Ammon's horn (tissue), 1 donor: Measurements from ENCODE around the gene ZNF581.

Source experiments
- DNase-seq: peaks from one replicate; pipeline ENCODE4 v3.0.0-alpha.2; 2016; ENCODE audit warnings: low spot score

ZNF581 gene

DNA sequence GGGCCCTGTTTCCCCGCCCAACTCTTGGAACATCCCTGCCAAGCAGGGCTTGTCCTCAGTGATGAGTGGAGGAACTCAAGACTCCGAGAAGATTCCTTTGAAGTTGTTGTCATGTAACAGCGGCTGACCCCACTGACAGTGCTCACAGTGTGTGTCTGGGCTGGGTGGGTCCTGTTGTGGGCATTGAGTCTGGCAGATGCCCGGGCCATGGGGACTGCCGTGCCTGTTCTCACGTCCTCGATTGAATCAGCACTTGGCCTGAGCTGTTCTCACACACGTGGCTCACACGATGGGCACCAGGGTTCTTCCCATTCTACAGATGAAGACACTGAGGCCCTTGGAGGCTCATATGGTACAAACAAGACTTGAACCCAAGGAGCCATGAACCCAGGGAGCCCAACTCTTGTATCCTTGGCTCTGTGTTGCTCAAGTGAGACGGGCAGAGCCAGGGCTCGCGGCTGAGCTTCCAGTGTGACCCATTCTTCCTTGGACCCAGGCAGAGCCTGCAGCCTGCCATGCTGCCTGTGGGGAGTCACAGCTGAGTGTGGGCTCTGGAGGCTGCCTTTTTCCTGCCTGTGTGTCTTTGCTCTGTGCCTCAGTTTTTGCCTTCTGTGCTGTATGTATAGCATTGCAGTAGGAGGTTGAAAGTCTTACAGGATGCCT lies 23.0 kb downstream of the ZNF581 start:
- no peak for DNase-seq

DNA sequence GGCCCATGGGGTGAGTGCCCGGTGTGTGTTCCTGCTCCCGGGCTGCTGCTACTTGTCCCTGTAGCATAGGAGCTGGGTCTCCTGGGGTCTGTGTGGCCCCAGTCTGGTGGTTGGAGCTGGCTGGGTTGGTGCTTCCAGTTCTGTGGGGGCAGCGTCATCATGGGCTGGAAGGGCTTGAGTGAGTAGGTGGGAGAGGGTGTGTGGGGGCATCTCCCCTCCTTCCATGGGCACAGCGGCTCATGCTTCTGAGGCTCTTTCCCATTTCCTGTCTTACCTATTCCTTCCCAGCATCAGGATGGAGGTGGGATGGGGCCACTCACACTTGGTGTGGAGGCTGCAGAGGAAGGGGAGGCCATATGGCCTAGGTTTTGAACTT lies 23.5 kb downstream of the ZNF581 start:
- no peak for DNase-seq

DNA sequence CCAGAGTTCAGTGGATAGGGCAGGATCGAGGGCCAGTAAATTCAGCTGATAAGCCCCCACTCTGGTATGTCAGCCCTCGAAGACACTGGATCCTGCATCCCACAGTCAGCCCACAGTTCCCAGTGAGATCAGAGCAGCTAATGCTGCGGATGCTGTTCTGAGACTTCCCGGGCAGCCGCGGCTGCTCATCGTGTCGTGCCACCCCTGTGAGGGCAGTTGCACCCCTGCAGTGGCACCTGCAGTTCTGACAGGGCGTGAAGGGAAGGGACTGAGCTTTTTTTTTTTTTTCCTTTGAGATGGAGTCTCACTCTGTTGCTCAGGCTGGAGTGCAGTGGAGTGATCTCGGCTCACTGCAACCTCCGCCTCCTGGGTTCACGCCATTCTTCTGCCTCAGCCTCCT lies 24.1 kb downstream of the ZNF581 start:
- no peak for DNase-seq

DNA sequence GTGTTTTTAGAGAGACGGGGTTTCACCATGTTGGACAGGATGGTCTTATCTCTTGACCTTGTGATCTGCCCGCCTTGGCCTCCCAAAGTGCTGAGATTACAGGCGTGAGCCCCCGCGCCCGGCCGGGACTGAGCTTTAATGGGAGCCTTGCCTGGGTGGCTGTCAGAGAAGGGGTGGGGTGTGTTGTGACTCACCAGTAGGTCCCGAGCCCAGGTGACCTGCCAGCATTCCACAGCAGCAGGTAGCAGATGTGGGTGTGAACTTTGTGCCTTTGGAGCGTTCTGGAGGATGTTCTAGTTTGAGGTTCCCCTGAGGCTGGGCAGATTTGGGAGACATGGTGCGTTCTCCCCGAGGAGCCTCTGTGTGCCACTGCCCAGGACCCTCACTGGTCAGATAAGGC lies 24.5 kb downstream of the ZNF581 start:
- DNase-seq, result no peak

DNA sequence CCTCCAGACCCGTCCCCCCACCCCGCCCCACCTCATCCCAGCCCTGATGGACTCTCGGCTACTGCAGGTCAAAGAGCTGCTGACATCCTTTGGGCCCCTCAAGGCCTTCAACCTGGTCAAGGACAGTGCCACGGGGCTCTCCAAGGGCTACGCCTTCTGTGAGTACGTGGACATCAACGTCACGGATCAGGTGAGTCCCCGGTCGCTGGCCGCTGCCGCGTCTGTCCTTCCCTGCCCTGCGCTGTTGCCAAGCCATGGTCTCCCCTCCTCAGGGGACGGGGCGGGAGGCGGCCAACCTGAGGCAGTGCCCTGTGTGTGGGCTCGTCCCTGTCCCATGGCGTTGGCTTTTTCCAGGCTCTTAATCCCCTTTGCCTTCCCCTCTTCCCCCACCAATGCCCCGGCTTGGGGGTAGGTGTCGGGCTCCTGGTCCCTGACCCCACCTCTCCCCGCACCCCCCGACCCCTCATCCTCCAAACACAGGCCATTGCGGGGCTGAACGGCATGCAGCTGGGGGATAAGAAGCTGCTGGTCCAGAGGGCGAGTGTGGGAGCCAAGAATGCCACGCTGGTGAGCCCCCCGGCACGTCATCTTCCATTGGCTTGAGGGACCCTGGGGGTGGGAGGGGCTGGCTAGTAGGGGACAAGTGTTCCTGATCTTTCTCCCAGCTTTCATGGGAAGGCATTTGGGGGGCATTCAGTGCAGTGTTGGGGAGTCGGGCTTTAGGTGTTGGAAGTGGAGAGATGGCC lies 25.3 kb downstream of the ZNF581 start:
- no peak for DNase-seq

DNA sequence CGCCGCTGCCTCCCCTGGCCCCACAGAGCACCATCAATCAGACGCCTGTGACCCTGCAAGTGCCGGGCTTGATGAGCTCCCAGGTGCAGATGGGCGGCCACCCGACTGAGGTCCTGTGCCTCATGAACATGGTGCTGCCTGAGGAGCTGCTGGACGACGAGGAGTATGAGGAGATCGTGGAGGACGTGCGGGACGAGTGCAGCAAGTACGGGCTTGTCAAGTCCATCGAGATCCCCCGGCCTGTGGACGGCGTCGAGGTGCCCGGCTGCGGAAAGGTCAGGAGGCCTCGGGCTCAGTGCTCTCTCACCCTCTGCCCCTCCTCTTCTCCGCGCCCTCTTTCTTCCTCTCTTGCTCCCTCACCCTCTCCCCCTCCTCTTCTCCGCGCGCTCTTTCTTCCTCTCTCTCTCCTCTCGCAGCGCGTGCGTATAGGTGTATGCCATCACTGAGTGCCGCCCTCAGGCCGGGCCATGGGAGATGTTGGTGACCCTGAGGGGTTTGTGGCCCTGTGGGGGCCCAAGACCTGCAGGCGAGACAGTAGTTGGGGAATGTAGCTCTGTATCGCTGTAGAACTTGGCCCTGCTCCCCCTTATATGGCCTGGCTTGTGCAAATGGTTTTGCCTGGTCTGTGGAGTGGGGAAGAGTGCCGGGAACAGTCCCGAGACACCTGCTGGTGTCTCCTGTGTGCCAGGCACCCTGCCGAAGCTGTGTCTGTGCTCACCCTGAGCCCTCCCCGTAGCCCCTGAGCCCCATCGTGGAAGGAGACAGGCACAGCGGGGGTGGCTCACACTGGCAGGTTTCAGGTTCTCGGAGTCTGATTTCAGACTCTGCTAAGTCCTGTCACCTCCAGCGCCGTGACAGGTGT lies 26.2 kb downstream of the ZNF581 start:
- DNase-seq, result no peak

DNA sequence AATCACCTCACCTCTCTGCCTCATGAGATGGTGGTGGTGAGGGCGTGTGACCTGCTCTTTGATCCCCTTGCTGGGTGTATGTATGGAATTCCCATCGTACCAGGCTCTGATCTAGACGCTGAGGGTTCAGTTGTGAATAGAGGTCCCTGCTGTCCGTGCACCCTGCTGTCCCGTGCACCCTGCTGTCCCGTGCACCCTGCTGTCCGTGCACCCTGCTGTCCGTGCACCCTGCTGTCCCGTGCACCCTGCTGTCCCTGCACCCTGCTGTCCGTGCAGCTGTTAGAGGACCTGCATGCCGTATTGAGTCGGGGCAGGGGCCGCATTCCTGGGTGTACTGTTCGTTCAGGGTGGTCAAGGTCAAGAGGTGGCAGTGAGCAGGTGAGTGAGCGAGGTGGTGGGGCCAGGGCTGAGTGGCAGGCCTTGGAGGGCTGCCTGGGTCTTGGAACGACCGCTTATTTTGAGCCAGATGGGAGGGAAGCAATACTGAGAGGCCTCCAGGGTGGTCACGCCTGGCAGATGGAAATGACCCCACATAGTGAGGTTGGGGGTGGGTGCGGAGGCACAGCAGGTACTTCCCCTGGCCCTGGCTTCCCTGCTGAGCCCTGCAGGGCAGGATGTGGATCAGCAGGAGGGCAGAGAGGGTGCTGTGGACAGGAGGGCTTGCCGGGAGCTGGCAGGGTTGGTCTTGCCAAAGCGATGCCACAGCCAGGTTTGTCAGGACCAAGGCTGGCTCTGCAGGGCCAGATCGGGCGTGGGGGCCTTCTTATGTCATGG lies 27.0 kb downstream of the ZNF581 start:
- DNase-seq, result peak; percentile 66

DNA sequence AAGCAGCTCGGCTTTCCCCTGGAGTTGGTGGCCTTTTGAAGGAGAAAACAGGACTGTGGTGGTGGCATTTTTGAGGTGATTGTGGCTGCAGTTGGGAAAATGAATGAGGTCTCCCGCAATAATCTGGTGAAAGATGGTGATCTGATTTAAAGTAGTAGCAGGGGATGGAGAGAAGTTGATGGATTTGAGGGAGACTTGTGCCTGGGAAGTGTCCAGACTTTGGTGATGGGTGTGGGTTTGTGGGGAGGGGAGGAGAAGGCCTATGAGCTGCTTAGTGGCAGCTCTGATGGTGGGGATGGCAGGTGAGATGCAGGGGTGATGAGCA lies 27.6 kb downstream of the ZNF581 start:
- no peak for DNase-seq

DNA sequence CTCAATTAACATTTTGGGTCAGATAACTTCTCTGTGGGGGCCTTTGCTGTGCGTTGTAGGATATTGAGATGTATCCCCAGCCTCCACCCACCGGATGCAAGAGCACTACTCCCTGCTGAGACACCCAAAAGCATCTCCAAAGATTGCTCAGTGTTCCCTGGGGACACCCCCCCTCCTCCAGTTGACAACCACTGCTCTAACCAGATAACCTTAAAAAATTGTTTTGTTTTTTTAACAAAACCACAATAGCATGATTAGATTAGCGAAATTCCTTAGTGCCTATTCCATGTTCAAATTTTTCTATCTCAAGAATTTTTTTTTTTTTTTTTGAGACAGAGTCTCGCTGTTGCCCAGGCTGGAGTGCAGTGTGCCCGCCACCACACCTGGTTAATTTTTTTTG lies 29.0 kb downstream of the ZNF581 start:
- DNase-seq, result no peak

DNA sequence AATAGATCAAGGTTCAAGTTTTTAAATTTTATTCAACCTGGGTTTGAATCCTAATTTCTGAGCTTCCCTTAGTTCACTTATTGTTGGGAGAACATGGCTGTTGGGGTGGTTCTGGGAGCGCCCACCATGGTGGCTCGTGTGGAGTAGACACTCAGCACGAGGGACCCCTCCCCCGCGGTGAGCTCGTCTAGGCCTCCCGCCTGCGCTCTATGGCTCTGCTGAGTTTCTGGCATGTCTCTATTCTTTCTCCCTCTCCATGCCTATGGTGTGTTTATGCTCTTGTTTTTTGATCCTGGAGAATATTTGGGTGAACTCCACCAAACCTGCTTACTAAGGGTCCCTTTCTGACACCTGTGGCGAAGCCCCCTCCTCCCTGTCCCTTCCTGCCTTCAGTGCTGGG lies 30.0 kb downstream of the ZNF581 start:
- no peak for DNase-seq

DNA sequence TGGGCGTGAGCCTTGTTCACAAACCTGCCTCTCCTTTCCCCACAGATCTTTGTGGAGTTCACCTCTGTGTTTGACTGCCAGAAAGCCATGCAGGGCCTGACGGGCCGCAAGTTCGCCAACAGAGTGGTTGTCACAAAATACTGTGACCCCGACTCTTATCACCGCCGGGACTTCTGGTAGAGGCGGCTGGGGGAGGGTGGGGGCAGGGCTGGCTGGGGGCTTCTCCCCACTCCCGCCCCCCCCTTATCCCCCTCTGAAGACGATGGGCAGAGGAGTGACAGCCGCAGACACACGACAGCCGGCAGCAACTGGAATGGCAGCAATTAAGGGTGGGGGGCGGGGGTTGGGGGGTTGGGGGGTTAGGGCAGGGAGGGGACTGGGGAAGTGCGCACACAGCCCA lies 30.4 kb downstream of the ZNF581 start:
- DNase-seq, result no peak

DNA sequence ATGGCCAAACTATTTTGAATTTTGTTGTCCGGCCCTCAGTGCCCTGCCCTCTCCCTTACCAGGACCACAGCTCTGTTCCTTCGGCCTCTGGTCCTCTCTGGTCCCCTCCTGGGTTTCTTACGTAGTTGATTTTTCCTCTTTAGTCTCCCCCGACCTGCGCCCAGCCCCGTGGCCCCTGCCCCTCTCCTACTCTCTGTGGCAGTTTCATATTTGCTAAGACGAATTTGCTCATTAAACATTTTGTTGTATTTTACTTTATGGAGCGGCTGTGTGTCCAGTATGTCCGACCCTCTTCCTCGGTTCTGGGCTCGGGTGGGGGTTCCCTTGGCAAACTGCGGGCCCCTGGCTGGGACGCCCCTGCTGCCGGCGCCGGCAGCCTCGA lies 31.0 kb downstream of the ZNF581 start:
- no peak for DNase-seq

DNA sequence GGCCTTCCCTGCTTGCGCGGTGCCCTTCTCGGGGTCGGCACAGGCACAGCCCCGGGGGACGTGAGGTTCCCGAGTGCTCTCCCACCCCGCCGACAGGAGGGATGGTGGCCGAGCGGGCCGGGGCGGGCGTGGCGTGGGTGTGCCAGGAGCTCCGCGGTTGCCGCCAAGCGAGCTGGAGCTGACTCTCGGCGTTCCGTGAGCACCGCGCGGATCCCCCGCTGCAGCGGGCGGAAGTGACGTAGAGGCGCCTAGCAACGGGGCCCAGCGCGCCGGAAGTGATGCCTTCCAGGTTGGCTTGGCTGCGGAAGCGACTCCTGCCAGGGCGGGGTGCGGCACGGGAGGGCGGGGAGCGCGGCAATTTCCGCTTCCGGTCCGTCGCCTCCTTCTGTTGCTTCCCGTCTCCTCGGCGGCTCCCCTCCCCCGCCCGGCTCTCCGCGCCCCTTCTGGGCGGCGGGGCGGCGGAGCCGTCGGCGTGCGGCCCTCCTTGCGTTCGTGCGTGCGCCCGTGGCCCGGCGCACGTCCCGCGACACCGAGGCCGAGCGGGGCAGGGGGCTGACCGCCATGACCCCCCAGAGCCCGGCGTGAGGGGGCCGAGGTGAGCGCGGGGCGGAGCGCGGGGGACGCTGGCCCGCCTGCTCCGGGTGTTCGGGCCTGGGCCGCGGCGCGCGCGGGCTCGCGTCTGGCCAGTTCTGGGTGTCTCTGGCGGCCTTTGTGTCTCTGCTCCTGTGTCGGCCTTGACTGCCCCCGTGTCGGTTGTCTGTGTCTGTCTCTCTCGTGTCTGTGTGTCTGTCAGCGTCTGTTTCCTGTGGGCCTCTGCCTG lies 31.6 kb downstream of the ZNF581 start, which contains the start of gene EPN1:
Gene EPN1 (plus strand): TSS at position 386 of the 820 bp plus-strand sequence. CDS start 3,402 bp downstream, outside the sequence.
- peak; percentile 97 for DNase-seq

DNA sequence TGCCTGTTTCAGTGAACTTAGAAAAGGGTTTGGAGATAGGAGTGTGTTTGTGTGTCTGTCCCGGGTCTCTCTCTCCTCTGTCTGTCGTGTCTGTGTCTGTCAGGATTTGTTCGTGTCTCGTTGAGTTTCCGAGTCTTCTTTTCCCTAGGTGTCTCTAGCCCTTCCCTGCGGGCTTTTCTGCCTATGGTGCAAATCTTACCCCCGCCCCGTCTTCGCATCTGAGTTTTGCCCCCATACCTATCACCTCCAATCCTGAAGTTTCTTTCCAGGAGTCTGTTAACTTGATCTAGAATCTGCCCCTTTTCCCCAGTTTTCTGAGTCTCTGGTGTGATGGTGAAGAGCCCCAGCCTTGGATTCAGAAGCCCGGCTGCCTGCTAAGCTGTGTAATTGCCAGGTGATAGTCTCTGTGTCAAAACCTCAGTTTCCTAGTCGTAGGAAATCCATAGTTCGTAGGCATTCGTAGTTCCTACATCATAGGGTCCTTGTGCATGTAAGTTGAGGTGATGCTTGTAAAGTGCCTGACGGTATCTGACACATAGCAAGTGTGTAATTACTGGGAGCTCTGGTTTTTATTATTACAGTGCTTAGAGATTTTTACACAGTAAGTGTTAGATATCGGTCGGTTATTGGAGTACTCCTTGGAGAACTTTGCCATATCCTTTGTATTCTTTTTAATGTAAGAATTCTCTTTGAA lies 32.4 kb downstream of the ZNF581 start:
- no peak for DNase-seq

DNA sequence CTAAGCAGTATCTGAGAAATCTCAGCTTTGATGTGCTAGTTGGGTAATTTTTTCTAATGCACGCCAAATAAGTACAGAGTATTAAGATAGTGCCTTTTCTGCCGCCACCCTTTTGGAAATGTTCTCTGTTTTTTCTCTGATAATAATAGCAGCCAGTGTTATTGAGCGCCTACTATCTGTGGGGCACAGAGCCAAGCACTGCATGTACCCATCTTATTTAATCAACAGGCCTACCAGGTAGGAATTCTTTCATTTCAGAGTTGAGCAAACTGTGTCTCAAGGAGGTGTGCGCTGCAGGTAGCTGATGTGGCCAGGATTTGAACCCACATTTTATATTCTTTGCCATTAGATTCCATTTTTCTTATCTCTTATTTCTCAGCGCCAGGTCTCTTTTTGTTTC lies 32.9 kb downstream of the ZNF581 start:
- DNase-seq, result peak; percentile 28

DNA sequence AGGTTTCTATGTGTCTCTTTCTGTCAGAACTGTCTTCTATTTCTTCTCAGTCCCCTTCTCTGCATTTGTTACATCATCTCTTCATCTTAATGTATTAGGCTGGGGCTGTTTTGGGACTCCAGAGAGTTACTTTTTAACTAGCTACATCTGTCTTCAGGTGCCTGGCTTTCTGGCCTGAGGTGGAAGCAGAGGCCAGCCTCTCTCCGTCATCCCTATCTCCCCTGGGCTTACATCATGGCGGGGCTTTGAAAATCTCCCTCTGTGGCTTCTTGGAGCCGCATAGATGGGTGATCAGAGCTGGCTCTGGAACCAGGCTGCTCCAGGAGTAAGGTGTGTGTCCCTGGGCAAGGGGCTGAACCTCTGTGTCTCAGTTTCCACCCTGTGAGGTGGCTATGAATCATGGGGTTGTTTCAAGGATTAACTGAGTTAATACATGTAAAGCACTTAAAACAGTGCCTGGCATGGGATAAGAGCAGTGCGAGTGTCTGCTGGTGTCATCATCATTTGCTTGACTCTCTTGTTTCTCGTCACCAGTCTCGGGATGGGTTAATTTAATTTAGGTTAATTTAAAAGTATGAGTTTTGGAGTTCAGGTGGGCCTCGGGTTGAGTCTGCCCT lies 33.5 kb downstream of the ZNF581 start:
- DNase-seq, result no peak

DNA sequence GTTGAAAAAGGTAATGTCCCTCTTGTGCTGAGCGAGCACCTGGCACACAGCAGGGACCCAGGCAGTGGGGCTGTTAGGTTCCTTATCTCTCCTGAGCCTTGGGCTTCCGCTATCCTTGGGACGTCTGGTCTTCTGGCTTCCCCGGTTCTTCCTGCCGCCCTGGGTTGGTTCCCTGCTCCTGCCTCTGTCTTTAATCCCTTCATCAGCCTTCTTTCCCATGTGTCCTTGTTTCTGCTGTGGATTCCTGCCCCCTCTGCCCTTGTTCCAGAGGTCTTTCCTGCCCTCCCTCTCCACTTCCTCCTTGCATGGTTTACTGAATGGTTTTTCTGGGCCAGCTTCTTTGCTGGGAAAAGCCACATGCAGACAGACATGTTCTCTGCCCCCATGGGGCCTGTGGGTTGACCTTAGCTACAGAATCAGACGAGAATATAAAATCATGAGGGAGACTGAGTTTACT lies 34.2 kb downstream of the ZNF581 start:
- no peak for DNase-seq

DNA sequence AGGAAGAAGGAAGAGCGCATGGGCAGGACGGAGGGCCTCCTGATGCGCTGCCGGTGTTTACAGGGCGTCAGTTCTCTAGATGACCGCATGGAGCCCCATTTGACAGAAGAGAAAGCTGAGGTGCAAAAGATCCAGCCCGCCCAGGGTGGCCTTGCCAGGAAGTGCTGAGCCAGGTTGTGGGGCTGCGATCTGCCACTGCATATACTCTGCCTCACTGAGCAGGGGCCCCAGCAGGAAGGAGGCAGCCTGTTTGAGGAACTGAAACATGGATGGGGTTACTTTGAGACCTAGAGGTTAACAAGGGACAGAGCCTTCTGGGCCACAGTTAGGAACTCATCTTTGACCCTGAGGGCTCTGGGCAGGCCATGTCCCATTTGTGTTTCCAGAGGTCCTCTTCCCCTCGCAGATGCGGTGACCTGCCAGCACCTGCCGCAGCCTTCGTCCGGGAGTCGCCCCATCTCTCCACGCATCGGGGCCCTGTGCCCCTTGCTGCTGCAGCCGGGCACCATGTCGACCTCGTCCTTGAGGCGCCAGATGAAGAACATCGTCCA lies 34.7 kb downstream of the ZNF581 start:
- peak; percentile 76 for DNase-seq

DNA sequence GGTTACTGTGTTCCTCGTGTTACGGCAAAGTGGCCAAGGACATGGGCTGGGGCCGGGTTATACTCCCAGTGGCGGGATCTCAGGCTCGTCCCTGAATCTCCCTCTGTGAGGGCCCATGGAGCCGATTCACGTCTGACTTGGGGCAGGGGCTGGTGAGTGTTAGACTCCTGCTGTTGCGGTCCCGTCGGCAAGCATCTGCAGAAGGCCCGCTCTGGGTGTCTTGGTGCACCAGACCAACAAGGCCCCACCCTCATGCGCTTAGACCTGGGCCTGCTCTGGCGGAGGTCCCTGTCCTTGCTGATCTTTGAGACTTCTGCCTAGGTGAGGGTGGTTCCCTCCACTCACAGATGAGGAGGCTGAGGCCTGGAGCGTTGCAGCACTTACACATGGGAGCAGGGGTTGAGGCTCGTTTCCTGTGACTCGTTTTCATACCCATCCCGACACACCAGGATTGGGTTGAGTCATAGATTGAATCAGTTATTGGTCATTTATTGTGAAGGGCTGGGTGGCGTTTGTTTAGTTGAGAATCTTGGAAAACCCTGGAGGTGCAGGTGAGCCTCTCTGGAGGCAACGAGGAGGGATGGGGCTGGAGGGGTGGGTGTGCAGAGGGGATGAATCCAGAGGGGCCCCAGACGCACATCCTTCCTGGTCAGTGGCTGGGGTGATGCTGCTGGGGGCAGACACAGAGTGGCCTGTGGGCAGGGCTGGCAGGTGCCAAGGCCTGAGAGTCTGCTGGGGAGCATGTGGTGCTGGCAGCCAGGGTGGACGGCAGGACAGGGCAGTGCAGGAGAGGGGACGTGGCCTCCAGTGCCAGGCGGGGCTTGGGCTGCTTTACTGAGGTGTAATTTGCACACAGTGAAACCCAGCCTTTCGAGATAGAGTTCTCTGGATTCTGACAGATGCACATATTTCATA lies 36.2 kb downstream of the ZNF581 start:
- DNase-seq, result no peak
